Measurements from ENCODE around the gene ID4.
"Not testable (repeated sequence)": the region's sequence is repeated elsewhere in the genome, so short reads cannot be mapped to it uniquely, and the experiment has no call there.

Gene ID4

GRCh38 chr6:19833947-19834346 is 3.2 kb upstream of the ID4 start:
- no peak for DNase-seq

GRCh38 chr6:19834858-19835257 is 2.3 kb upstream of the ID4 start:
- no peak for DNase-seq

GRCh38 chr6:19835605-19836004 is 1.6 kb upstream of the ID4 start:
- DNase-seq: no peak

GRCh38 chr6:19837511-19838441 is 606 bp downstream of the ID4 start:
- DNase-seq: peak; percentile 42

GRCh38 chr6:19838442-19839236 is 1.5 kb downstream of the ID4 start:
- peak; percentile 37 for DNase-seq

- DNase-seq: no peak
Measured at GRCh38 chr6:19839237-19839546, 2.0 kb downstream of the ID4 start.

- no peak for DNase-seq
Measured at GRCh38 chr6:19839788-19840187, 2.6 kb downstream of the ID4 start.

GRCh38 chr6:19841181-19841580 is 4.0 kb downstream of the ID4 start:
- DNase-seq: peak; percentile 28

- DNase-seq: peak; percentile 33
Measured at GRCh38 chr6:19842030-19842615, 5.0 kb downstream of the ID4 start.

GRCh38 chr6:19844689-19845088 is 7.5 kb downstream of the ID4 start:
- no peak for DNase-seq

GRCh38 chr6:19845266-19846041 is 8.3 kb downstream of the ID4 start:
- peak; percentile 62 for DNase-seq

GRCh38 chr6:19848465-19849029 is 11.4 kb downstream of the ID4 start:
- DNase-seq: peak; percentile 32

GRCh38 chr6:19849196-19849595 is 12.0 kb downstream of the ID4 start:
- no peak for DNase-seq

- DNase-seq: no peak
Measured at GRCh38 chr6:19849755-19850154, 12.6 kb downstream of the ID4 start.

- peak; percentile 84 for DNase-seq
Measured at GRCh38 chr6:19851241-19852089, 14.3 kb downstream of the ID4 start.

GRCh38 chr6:19852090-19852457 is 14.9 kb downstream of the ID4 start:
- no peak for DNase-seq

GRCh38 chr6:19852927-19853326 is 15.8 kb downstream of the ID4 start:
- DNase-seq: no peak

- DNase-seq: not testable (repeated sequence)
Measured at GRCh38 chr6:19854421-19855015, 17.3 kb downstream of the ID4 start.

- DNase-seq: no peak
Measured at GRCh38 chr6:19855536-19855935, 18.4 kb downstream of the ID4 start.

- no peak for DNase-seq
Measured at GRCh38 chr6:19857139-19857538, 20.0 kb downstream of the ID4 start.

GRCh38 chr6:19857703-19858102 is 20.5 kb downstream of the ID4 start:
- DNase-seq: no peak
